GM12878 (cell line): ENCODE results near the gene SLC23A2. TPM values are rescaled to one million over a fixed set of nuclear protein-coding genes. Genes with fewer than 3 reads are reported as not detected.

Source experiments
- ATAC-seq: fragments of 200-7000 bp; cut with Tn5 transposase; 3 replicates; pipeline ENCODE4 v1.9.1; 2020; ENCODE audit warnings: mild to moderate bottlenecking, moderate library complexity
- BruUV-seq: library from RNA; stranded (reverse); fragments of 400-500 nt; replicated peaks from 2 replicates; lab custom pipeline; 2021; lab: Mats Ljungman, UMichigan
- CTCF ChIA-PET: fragments of 300-600 bp; sonication (Branson Sonifier 250); formaldehyde crosslinking; extraction: SDS; loops from one replicate; lab custom pipeline; 2021; ENCODE audit warnings: inconsistent platforms; lab: Yijun Ruan, JAX
- POLR2A ChIA-PET: fragments of 350-600 bp; formaldehyde crosslinking; extraction: SDS; loops from one replicate; lab custom pipeline; 2021; ENCODE audit warnings: inconsistent platforms; lab: Charles Lee
- RAD21 ChIA-PET: fragments of 300-600 bp; sonication (Branson Sonifier 250); formaldehyde crosslinking; loops from one replicate; lab custom pipeline; 2023; ENCODE audit warnings: antibody characterized with exemption; ENCODE audit not compliant: unreplicated experiment; lab: Charles Lee
- SMC1A ChIA-PET: fragments of 300-600 bp; sonication (Branson Sonifier 250); formaldehyde crosslinking; loops from one replicate; lab custom pipeline; 2023; ENCODE audit not compliant: unreplicated experiment, uncharacterized antibody; lab: Charles Lee
- DNase-seq: peaks from one replicate; pipeline ENCODE4 v3.0.0-alpha.2; 2011; ENCODE audit warnings: low read depth, low spot score
- FAIRE-seq: peaks from 3 replicates; lab custom pipeline; 2011; peaks lifted over from hg19 to GRCh38; lab: Jason Lieb, UNC
- H2AFZ ChIP-seq: 2 replicates; pipeline ENCODE4 v1.6.0; 2011; ENCODE audit warnings: low read depth, low read length, control low read depth; ENCODE audit not compliant: control insufficient read depth
- H3K27ac ChIP-seq: 2 replicates; pipeline ENCODE4 v1.5.1; 2011; ENCODE audit warnings: control low read depth; ENCODE audit not compliant: control insufficient read depth, insufficient read depth
- H3K27me3 ChIP-seq, 2 experiments: replicated peaks in 1 of 2; 2 replicates each; pipeline versions ENCODE4 v1.6.0 to v1.6.1; 2011; ENCODE audit warnings: low read length in 1 of 2; ENCODE audit not compliant: control insufficient read depth in 2 of 2, insufficient read depth in 2 of 2
- H3K36me3 ChIP-seq, 2 experiments: 2 replicates each; pipeline ENCODE4 v1.5.1; 2011; ENCODE audit warnings: low read length in 1 of 2; ENCODE audit not compliant: control insufficient read depth in 2 of 2, insufficient read depth in 2 of 2
- H3K4me1 ChIP-seq: 2 replicates; pipeline ENCODE4 v1.6.1; 2011; ENCODE audit warnings: mild to moderate bottlenecking, low read length, moderate library complexity, mixed read lengths; ENCODE audit not compliant: control insufficient read depth, insufficient read depth
- H3K4me2 ChIP-seq: 2 replicates; pipeline ENCODE4 v1.6.0; 2011; ENCODE audit warnings: control low read depth; ENCODE audit not compliant: control insufficient read depth, insufficient read depth
- H3K4me3 ChIP-seq: fragments of 200-600 bp; sonication (generic); 2 replicates; pipeline ENCODE4 v1.5.1; 2016
- H3K79me2 ChIP-seq: 2 replicates; pipeline ENCODE4 v1.6.0; 2011; ENCODE audit warnings: low read length; ENCODE audit not compliant: control insufficient read depth, insufficient read depth
- H3K9ac ChIP-seq: 2 replicates; pipeline ENCODE4 v1.8.0; 2011; ENCODE audit warnings: low read length, control low read depth, mixed read lengths; ENCODE audit not compliant: control insufficient read depth, insufficient read depth
- H3K9me3 ChIP-seq: replicated peaks from 3 replicates; pipeline ENCODE4 v1.5.1; 2011; ENCODE audit warnings: mild to moderate bottlenecking, low read length; ENCODE audit not compliant: control insufficient read depth, insufficient read depth
- H4K20me1 ChIP-seq: 2 replicates; pipeline ENCODE4 v1.6.0; 2011; ENCODE audit not compliant: control insufficient read depth, insufficient read depth
- CBX3 ChIP-seq: fragments of 200-600 bp; sonication (generic); IDR thresholded peaks from 2 replicates; pipeline ENCODE4 v1.6.1; 2016; ENCODE audit warnings: low read depth, borderline replicate concordance
- CTCF ChIP-seq, 3 experiments: IDR thresholded peaks in 2 of 3; conservative IDR thresholded peaks in 1 of 3; 2 replicates each; pipeline ENCODE4 v1.5.1; 2011; ENCODE audit warnings: low read depth in 3 of 3, low read length in 3 of 3, mild to moderate bottlenecking in 3 of 3, control low read depth in 2 of 3, moderate library complexity in 2 of 3, inconsistent platforms in 1 of 3, mixed read lengths in 1 of 3; ENCODE audit not compliant: control insufficient read depth in 2 of 3, insufficient read depth in 1 of 3; ENCODE audit errors: extremely low read depth in 1 of 3
- E4F1 ChIP-seq: fragments of 450-650 bp; IDR thresholded peaks from 2 replicates; pipeline ENCODE4 v1.6.1; 2018; ENCODE audit warnings: borderline replicate concordance, mild to moderate bottlenecking; ENCODE audit not compliant: partially characterized antibody
- EED ChIP-seq: sonication (generic); IDR thresholded peaks from 2 replicates; pipeline ENCODE4 v1.6.1; 2016; ENCODE audit warnings: antibody characterized with exemption, low read depth
- IRF3 ChIP-seq: fragments of 450-650 bp; IDR thresholded peaks from 2 replicates; pipeline ENCODE4 v1.6.1; 2014; ENCODE audit warnings: mild to moderate bottlenecking
- IRF4 ChIP-seq: IDR thresholded peaks from 2 replicates; pipeline ENCODE4 v1.6.1; 2011; ENCODE audit warnings: low read depth, low read length
- LARP7 ChIP-seq: fragments of 450-650 bp; IDR thresholded peaks from 2 replicates; pipeline ENCODE4 v1.6.1; 2017; ENCODE audit warnings: mild to moderate bottlenecking
- NFIC ChIP-seq: IDR thresholded peaks from 2 replicates; pipeline ENCODE4 v1.6.1; 2012; ENCODE audit warnings: low read depth, mild to moderate bottlenecking, inconsistent platforms, low read length, moderate library complexity
- NKRF ChIP-seq: fragments of 450-650 bp; conservative IDR thresholded peaks from 2 replicates; pipeline ENCODE4 v1.6.1; 2017; ENCODE audit warnings: mild to moderate bottlenecking, moderate library complexity
- PAX8 ChIP-seq: fragments of 450-650 bp; IDR thresholded peaks from 2 replicates; pipeline ENCODE4 v1.6.1; 2017; ENCODE audit warnings: mild to moderate bottlenecking, moderate library complexity
- USF1 ChIP-seq: IDR thresholded peaks from 2 replicates; pipeline ENCODE4 v1.6.1; 2011; ENCODE audit warnings: borderline replicate concordance, low read depth, mild to moderate bottlenecking, moderate library complexity, mixed read lengths, low read length; ENCODE audit not compliant: insufficient read depth; ENCODE audit errors: extremely low read length
- ZSCAN29 ChIP-seq: fragments of 450-650 bp; IDR thresholded peaks from 2 replicates; pipeline ENCODE4 v1.6.1; 2017; ENCODE audit warnings: mild to moderate bottlenecking, moderate library complexity
- WGBS: methylation state at CpG from one replicate; pipeline ENCODE4 v1.1.6; 2016; ENCODE audit warnings: low lambda C conversion rate; ENCODE audit not compliant: insufficient replicate concordance, insufficient coverage; ENCODE audit errors: missing lambda C conversion rate; 5-methylcytosine and 5-hydroxymethylcytosine counted together
- in situ Hi-C: fragments of 300-500 bp; cut with MboI; formaldehyde crosslinking; loops from 9 replicates; pipeline ENCODE4 v1.14.3; 2018; ENCODE audit warnings: mixed read lengths
- intact Hi-C: fragments of 100-400 bp; cut with micrococcal nuclease; formaldehyde crosslinking; loops from one replicate; pipeline ENCODE4 v1.14.2; 2022; ENCODE audit not compliant: unreplicated experiment
- polyA plus RNA-seq, 11 experiments: library from polyadenylated mRNA; depleted of rRNA in 4 of 11; unstranded in 6 of 11; stranded (reverse) in 5 of 11; fragments of >200 nt; fragmentation: Nextera tagmentation in 4 of 11; fragmentation: Illumina TruSeq in 1 of 11; extraction: Ambion mirVana in 4 of 11; extraction: Trizol in 1 of 11; gene quantifications; 1 replicate in 1 of 11; 2 replicates in 10 of 11; pipeline versions ENCODE4 v1.2.1 to v1.2.3, GENCODE V29; 2011 to 2016; ENCODE audit warnings: inconsistent platforms in 2 of 11, missing spikeins in 2 of 11, low read depth in 1 of 11
- total RNA-seq, 4 experiments: library from RNA; depleted of rRNA in 3 of 4; stranded (reverse); fragments of >200 nt in 3 of 4; fragmentation: Illumina TruSeq in 1 of 4; extraction: Trizol in 1 of 4; gene quantifications; 2 replicates each; pipeline versions ENCODE4 v1.2.1 to v1.2.3, GENCODE V29; 2013 to 2021

Gene SLC23A2
- total and polyA plus RNA-seq, 10 of the 15 experiments (the other 5 are each of a cell fraction or from before 2014, with no cell fraction given) = 4.4 to 56.1 (median 35.5) TPM

- TF ChIP-seq E4F1 (no peak), LARP7 (no peak)
Observed at GRCh38 chr20:4829514-4830215, 171.6 kb downstream of the SLC23A2 start (continued).

GRCh38 chr20:4828830-4829513, 172.3 kb downstream of the SLC23A2 start:
- ChIA-PET POLR2A (no interaction called here), SMC1A (interaction anchor here (0.7 to 1.6 kb wide), 2 partner anchors 10 to 18 kb away, joined by 3 to 4 read pairs; no protein-coding TSS in a partner anchor), CTCF (interaction anchor here (1.0 kb wide), 1 partner anchor 121 kb away, joined by 3 read pairs; no protein-coding TSS in a partner anchor), RAD21 (no interaction called here)
- DNase-seq (no peak), FAIRE-seq (no peak), ATAC-seq (no peak)
- in situ Hi-C loops = no loop called here
- 76% methylated on average over 14 of the region's 14 CpGs for WGBS
- Histone ChIP-seq H3K79me2 (no peaks in the 10 kb centered on the region), H4K20me1 (no peaks in the 10 kb centered on the region), H2AFZ (no peak overlapping the region), H3K9me3 (no peaks in the 10 kb centered on the region), H3K4me3 (no peak overlapping the region), H3K27me3 (no peaks in the 10 kb centered on the region), H3K9ac (no peak overlapping the region), H3K27ac (no peak overlapping the region), H3K4me1 (no peaks in the 10 kb centered on the region), H3K36me3 (no peaks in the 10 kb centered on the region), H3K4me2 (no peak overlapping the region)
- no TSS peak for BruUV-seq
- intact Hi-C loops = no loop called here
- TF ChIP-seq IRF4 = no peak
- TF ChIP-seq NFIC = no peak
- no peak for TF ChIP-seq EED
- no peak for TF ChIP-seq CTCF (IDR thresholded peaks at IDR 0.05 in 2 of 3, conservative IDR thresholded peaks at IDR 0.05 in 1 of 3; ENCODE audit: control insufficient read depth in 2 of 3, extremely low read depth in 1 of 3, insufficient read depth in 1 of 3, low read depth in 3 of 3, low read length in 3 of 3)
- no peak for TF ChIP-seq IRF3
- no peak for TF ChIP-seq CBX3
- no peak for TF ChIP-seq PAX8
- no peak for TF ChIP-seq ZSCAN29
- TF ChIP-seq USF1 = no peak
- no peak for TF ChIP-seq NKRF
